ENCODE results near the gene CDH8. TPM values are rescaled to one million over a fixed set of nuclear protein-coding genes. Genes with fewer than 3 reads are reported as not detected.

The CDH8 gene
- total RNA-seq, 1 experiment from 2014 or later = 2.5 TPM

GRCh38 chr16:61820398-61820797, 215.8 kb downstream of the CDH8 start:
- no peaks in the 10 kb centered on the region for H3K36me3 ChIP-seq (ENCODE audit: control insufficient read depth in 1 of 2, insufficient read depth in 2 of 2, low read length in 2 of 2)
- H3K4me3 ChIP-seq (replicated peaks in 1 of 2; ENCODE audit: low read depth in 1 of 2, low read length in 2 of 2) = no peak overlapping the region
- no peaks in the 10 kb centered on the region for H4K20me1 ChIP-seq (ENCODE audit: insufficient read depth)
- H2AFZ ChIP-seq (ENCODE audit: low read depth, low read length, poor library complexity, severe bottlenecking) = no peak overlapping the region
- ATAC-seq = no peak
- no peak overlapping the region for H3K27ac ChIP-seq (ENCODE audit: low read depth, low read length)
- no peak for DNase-seq (ENCODE audit: low read depth, low spot score)
- TF ChIP-seq CBX3 (IDR thresholded peaks at IDR 0.05; ENCODE audit: low read depth) = no peak
- TF ChIP-seq, protein P1, sequence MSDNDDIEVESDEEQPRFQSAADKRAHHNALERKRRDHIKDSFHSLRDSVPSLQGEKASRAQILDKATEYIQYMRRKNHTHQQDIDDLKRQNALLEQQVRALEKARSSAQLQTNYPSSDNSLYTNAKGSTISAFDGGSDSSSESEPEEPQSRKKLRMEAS (IDR thresholded peaks at IDR 0.05) = no peak
- RAD21 ChIA-PET (ENCODE audit: low non-redundant PET in 1 of 2, low total read pairs in 2 of 2, uncharacterized antibody in 2 of 2, unreplicated experiment in 2 of 2) = no interaction called here
- CTCF ChIA-PET = no interaction called here
- H3K4me1 ChIP-seq (ENCODE audit: control insufficient read depth in 1 of 2, insufficient read depth in 2 of 2, low read length in 2 of 2) = no peaks in the 10 kb centered on the region; a peak in 1 of 4 replicates
- BruUV-seq (replicated peaks) = no TSS peak
- intact Hi-C loops (cut with micrococcal nuclease) = no loop called here
- H3K9me3 ChIP-seq (ENCODE audit: control insufficient read depth in 1 of 2, insufficient read depth in 1 of 2, low read depth in 1 of 2, low read length in 2 of 2) = peaks cover 11 to 13% of the 10 kb centered on the region in 2 experiments; a peak in 2 of 4 replicates
- H3K27me3 ChIP-seq (ENCODE audit: insufficient read depth, low read length) = no peaks in the 10 kb centered on the region
- H3K9ac ChIP-seq (ENCODE audit: low read length) = no peak overlapping the region
- no peak overlapping the region for H3K4me2 ChIP-seq (ENCODE audit: low read length)
- H3K9me2 ChIP-seq (ENCODE audit: insufficient read depth) = no peaks in the 10 kb centered on the region
- POLR2A ChIA-PET = no interaction called here
- no peaks in the 10 kb centered on the region for H3K79me2 ChIP-seq (ENCODE audit: insufficient read depth, low read length)

DNA sequence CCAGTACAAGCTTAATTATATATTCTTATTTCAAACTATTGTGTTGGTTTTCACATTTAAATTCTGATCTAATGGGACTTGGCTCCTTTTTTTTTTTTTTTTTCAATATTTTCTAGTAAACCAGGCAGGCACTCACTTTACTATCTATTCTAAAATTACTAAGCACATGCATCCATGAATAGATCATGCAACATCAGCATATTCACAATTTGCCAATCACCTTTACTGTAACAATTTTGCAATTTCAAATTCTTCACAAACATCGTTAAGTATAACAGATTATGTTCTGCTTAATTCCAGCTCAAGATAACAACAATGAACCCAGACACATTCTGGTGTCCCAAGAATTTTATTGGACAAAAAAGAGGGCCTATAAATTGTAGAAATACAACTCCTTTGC, 217.4 kb downstream of the CDH8 start:
- ChIA-PET RAD21 (ENCODE audit: low non-redundant PET in 1 of 2, low total read pairs in 2 of 2, uncharacterized antibody in 2 of 2, unreplicated experiment in 2 of 2) (no interaction called here), CTCF (no interaction called here), POLR2A (no interaction called here)
- Histone ChIP-seq H3K9ac (ENCODE audit: low read length) (no peak overlapping the region), H3K4me2 (ENCODE audit: low read length) (no peak overlapping the region), H3K9me2 (ENCODE audit: insufficient read depth) (no peaks in the 10 kb centered on the region), H3K4me1 (ENCODE audit: control insufficient read depth in 1 of 2, insufficient read depth in 2 of 2, low read length in 2 of 2) (no peaks in the 10 kb centered on the region; a peak in 1 of 4 replicates), H3K27ac (ENCODE audit: low read depth, low read length) (no peak overlapping the region), H3K9me3 (ENCODE audit: control insufficient read depth in 1 of 2, insufficient read depth in 1 of 2, low read depth in 1 of 2, low read length in 2 of 2) (peaks cover 8 to 15% of the 10 kb centered on the region in 2 experiments; a peak in 2 of 4 replicates), H4K20me1 (ENCODE audit: insufficient read depth) (no peaks in the 10 kb centered on the region), H2AFZ (ENCODE audit: low read depth, low read length, poor library complexity, severe bottlenecking) (no peak overlapping the region), H3K36me3 (ENCODE audit: control insufficient read depth in 1 of 2, insufficient read depth in 2 of 2, low read length in 2 of 2) (no peaks in the 10 kb centered on the region), H3K4me3 (replicated peaks in 1 of 2; ENCODE audit: low read depth in 1 of 2, low read length in 2 of 2) (no peak overlapping the region), H3K79me2 (ENCODE audit: insufficient read depth, low read length) (no peaks in the 10 kb centered on the region), H3K27me3 (ENCODE audit: insufficient read depth, low read length) (no peaks in the 10 kb centered on the region)
- no peak for TF ChIP-seq RAD21 (IDR thresholded peaks at IDR 0.05; ENCODE audit: low read depth)
- TF ChIP-seq EGR1 (IDR thresholded peaks at IDR 0.05; ENCODE audit: low read depth) = no peak
- TF ChIP-seq, protein P2, sequence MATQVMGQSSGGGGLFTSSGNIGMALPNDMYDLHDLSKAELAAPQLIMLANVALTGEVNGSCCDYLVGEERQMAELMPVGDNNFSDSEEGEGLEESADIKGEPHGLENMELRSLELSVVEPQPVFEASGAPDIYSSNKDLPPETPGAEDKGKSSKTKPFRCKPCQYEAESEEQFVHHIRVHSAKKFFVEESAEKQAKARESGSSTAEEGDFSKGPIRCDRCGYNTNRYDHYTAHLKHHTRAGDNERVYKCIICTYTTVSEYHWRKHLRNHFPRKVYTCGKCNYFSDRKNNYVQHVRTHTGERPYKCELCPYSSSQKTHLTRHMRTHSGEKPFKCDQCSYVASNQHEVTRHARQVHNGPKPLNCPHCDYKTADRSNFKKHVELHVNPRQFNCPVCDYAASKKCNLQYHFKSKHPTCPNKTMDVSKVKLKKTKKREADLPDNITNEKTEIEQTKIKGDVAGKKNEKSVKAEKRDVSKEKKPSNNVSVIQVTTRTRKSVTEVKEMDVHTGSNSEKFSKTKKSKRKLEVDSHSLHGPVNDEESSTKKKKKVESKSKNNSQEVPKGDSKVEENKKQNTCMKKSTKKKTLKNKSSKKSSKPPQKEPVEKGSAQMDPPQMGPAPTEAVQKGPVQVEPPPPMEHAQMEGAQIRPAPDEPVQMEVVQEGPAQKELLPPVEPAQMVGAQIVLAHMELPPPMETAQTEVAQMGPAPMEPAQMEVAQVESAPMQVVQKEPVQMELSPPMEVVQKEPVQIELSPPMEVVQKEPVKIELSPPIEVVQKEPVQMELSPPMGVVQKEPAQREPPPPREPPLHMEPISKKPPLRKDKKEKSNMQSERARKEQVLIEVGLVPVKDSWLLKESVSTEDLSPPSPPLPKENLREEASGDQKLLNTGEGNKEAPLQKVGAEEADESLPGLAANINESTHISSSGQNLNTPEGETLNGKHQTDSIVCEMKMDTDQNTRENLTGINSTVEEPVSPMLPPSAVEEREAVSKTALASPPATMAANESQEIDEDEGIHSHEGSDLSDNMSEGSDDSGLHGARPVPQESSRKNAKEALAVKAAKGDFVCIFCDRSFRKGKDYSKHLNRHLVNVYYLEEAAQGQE (IDR thresholded peaks at IDR 0.05; ENCODE audit: low read depth) = no peak
- TF ChIP-seq, protein P1 (IDR thresholded peaks at IDR 0.05) = no peak
- TF ChIP-seq, protein P3, sequence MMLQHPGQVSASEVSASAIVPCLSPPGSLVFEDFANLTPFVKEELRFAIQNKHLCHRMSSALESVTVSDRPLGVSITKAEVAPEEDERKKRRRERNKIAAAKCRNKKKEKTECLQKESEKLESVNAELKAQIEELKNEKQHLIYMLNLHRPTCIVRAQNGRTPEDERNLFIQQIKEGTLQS (IDR thresholded peaks at IDR 0.05) = no peak
- no peak for TF ChIP-seq POLR2AphosphoS5 (IDR thresholded peaks at IDR 0.05; ENCODE audit: low read depth, low read length)
- TF ChIP-seq POLR2A (IDR thresholded peaks at IDR 0.05; ENCODE audit: borderline replicate concordance, extremely low read depth, insufficient read depth, insufficient read length) = no peak
- no peak for TF ChIP-seq ELF1 (IDR thresholded peaks at IDR 0.05; ENCODE audit: borderline replicate concordance, low read depth)
- no peak for TF ChIP-seq ZBTB33 (IDR thresholded peaks at IDR 0.05; ENCODE audit: extremely low read depth, insufficient replicate concordance, low read length)
- intact Hi-C loops (cut with micrococcal nuclease) = no loop called here
- ATAC-seq (no peak), DNase-seq (ENCODE audit: low read depth, low spot score) (no peak)
- no TSS peak for BruUV-seq (replicated peaks)
